HL-60 (cell line): ENCODE data around the gene PTPRN2.

ENCODE experiments used
- DNase-seq, 2 experiments: peaks; one replicate each; pipeline ENCODE4 v3.0.0-alpha.2; 2010 to 2020; ENCODE audit warnings: low read depth in 1 of 2, low spot score in 1 of 2
- H3K27ac ChIP-seq: fragments of 250-450 bp; sonication (Bioruptor Pico); replicated peaks from 2 replicates; pipeline ENCODE4 v1.5.1; 2020; ENCODE audit warnings: mild to moderate bottlenecking, moderate library complexity
- H3K27me3 ChIP-seq: fragments of 250-450 bp; sonication (Bioruptor Pico); 2 replicates; pipeline ENCODE4 v1.5.1; 2021; ENCODE audit warnings: mild to moderate bottlenecking, moderate library complexity; ENCODE audit not compliant: insufficient read depth, poor library complexity, severe bottlenecking
- H3K4me3 ChIP-seq: replicated peaks from 2 replicates; pipeline ENCODE4 v1.5.1; 2011; ENCODE audit warnings: mild to moderate bottlenecking, control low read depth, low read length; ENCODE audit not compliant: insufficient read depth
- GABPA ChIP-seq: IDR thresholded peaks from 2 replicates; pipeline ENCODE4 v1.6.1; 2012; ENCODE audit warnings: low read depth
- POLR2AphosphoS5 ChIP-seq: IDR thresholded peaks from 2 replicates; pipeline ENCODE4 v1.6.1; 2012; ENCODE audit warnings: low read depth
- SPI1 ChIP-seq: IDR thresholded peaks from 2 replicates; pipeline ENCODE4 v1.6.1; 2012; ENCODE audit warnings: low read depth, mild to moderate bottlenecking, borderline replicate concordance
- TF ChIP-seq, protein P1 (sequence below): IDR thresholded peaks from 2 replicates; pipeline ENCODE4 v1.6.1; 2012; ENCODE audit warnings: low read depth; ENCODE audit not compliant: insufficient replicate concordance
- TF ChIP-seq, protein P2 (sequence below): IDR thresholded peaks from one replicate; pipeline ENCODE4 v1.5.1; 2011; ENCODE audit warnings: low read length, control low read depth, inconsistent platforms; ENCODE audit not compliant: insufficient read depth

PTPRN2 gene

GRCh38 chr7:157711353-157711888 lies 876.2 kb downstream of the PTPRN2 start:
- Histone ChIP-seq H3K27me3 (no peaks in the 10 kb centered on the region), H3K4me3 (no peak overlapping the region), H3K27ac (no peak overlapping the region)
- TF ChIP-seq, protein P1, sequence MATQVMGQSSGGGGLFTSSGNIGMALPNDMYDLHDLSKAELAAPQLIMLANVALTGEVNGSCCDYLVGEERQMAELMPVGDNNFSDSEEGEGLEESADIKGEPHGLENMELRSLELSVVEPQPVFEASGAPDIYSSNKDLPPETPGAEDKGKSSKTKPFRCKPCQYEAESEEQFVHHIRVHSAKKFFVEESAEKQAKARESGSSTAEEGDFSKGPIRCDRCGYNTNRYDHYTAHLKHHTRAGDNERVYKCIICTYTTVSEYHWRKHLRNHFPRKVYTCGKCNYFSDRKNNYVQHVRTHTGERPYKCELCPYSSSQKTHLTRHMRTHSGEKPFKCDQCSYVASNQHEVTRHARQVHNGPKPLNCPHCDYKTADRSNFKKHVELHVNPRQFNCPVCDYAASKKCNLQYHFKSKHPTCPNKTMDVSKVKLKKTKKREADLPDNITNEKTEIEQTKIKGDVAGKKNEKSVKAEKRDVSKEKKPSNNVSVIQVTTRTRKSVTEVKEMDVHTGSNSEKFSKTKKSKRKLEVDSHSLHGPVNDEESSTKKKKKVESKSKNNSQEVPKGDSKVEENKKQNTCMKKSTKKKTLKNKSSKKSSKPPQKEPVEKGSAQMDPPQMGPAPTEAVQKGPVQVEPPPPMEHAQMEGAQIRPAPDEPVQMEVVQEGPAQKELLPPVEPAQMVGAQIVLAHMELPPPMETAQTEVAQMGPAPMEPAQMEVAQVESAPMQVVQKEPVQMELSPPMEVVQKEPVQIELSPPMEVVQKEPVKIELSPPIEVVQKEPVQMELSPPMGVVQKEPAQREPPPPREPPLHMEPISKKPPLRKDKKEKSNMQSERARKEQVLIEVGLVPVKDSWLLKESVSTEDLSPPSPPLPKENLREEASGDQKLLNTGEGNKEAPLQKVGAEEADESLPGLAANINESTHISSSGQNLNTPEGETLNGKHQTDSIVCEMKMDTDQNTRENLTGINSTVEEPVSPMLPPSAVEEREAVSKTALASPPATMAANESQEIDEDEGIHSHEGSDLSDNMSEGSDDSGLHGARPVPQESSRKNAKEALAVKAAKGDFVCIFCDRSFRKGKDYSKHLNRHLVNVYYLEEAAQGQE, result no peak
- TF ChIP-seq, protein P2, sequence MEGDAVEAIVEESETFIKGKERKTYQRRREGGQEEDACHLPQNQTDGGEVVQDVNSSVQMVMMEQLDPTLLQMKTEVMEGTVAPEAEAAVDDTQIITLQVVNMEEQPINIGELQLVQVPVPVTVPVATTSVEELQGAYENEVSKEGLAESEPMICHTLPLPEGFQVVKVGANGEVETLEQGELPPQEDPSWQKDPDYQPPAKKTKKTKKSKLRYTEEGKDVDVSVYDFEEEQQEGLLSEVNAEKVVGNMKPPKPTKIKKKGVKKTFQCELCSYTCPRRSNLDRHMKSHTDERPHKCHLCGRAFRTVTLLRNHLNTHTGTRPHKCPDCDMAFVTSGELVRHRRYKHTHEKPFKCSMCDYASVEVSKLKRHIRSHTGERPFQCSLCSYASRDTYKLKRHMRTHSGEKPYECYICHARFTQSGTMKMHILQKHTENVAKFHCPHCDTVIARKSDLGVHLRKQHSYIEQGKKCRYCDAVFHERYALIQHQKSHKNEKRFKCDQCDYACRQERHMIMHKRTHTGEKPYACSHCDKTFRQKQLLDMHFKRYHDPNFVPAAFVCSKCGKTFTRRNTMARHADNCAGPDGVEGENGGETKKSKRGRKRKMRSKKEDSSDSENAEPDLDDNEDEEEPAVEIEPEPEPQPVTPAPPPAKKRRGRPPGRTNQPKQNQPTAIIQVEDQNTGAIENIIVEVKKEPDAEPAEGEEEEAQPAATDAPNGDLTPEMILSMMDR, result no peak
- no peak for TF ChIP-seq POLR2AphosphoS5
- TF ChIP-seq GABPA, result no peak
- no peak for TF ChIP-seq SPI1
- DNase-seq, result no peak

GRCh38 chr7:157710396-157710795 lies 877.2 kb downstream of the PTPRN2 start:
- DNase-seq, result no peak
- no peak overlapping the region for H3K4me3 ChIP-seq
- no peaks in the 10 kb centered on the region for H3K27me3 ChIP-seq
- no peak overlapping the region for H3K27ac ChIP-seq
- TF ChIP-seq, protein P2, result no peak
- TF ChIP-seq, protein P1, result no peak
- no peak for TF ChIP-seq SPI1
- TF ChIP-seq POLR2AphosphoS5, result no peak
- no peak for TF ChIP-seq GABPA

DNA sequence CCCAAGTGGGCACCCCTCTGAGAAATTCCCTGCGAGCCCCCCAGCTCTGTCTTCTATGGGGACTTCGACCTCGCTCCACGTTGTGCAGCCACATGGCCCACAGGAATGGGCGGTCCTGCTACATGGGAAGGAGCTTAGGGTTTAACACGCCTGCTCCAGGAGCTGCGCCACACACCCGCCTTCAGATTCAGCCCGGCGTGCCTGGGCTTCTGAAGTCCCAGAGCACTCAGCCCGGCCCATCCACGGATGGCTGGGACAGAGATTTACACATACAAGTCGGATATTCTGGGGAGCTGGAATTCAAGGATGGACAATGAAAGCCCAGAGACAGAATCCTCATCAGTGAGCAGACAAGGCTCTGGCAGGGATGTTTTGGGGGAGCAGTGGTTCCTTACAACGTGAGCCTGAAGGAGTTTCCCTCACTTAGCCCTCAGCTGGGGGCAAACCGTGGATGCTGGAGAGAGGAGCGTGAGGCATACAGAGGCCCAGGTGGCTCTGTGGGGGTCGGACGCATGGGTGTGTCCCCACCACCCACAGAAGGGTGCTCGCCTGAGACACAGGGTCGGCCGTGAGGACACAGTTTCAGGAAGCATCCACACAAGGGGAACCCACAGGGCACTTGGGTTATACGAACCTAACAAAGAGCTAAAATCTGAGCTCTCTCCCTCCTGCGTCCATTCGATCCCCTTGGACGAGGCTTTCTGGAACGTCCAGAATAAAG lies 877.9 kb downstream of the PTPRN2 start:
- no peak for DNase-seq
- Histone ChIP-seq H3K4me3 (no peak overlapping the region), H3K27me3 (no peaks in the 10 kb centered on the region), H3K27ac (no peak overlapping the region)
- TF ChIP-seq GABPA (no peak), SPI1 (no peak), POLR2AphosphoS5 (no peak)
- TF ChIP-seq, protein P1, result no peak
- TF ChIP-seq, protein P2, result no peak
